IMR-90 (cell line): ENCODE data around the gene IGDCC3. TPM values are rescaled to one million over a fixed set of nuclear protein-coding genes. Genes with fewer than 3 reads are reported as not detected.

Source experiments
- ATAC-seq: fragments of 200-7000 bp; cut with Tn5 transposase; 2 replicates; pipeline ENCODE4 v1.9.1; 2020; ENCODE audit warnings: low read depth, mild to moderate bottlenecking, moderate library complexity
- BruUV-seq: library from RNA; stranded (reverse); fragments of 400-500 nt; replicated peaks from 2 replicates; lab custom pipeline; 2021; lab: Mats Ljungman, UMichigan
- CTCF ChIA-PET: fragments of 300-600 bp; formaldehyde crosslinking; extraction: SDS; loops from one replicate; lab custom pipeline; 2021; ENCODE audit warnings: antibody characterized with exemption; lab: Yijun Ruan, JAX
- POLR2A ChIA-PET: fragments of 300-600 bp; sonication (Branson Sonifier 250); formaldehyde crosslinking; loops from one replicate; lab custom pipeline; 2022; ENCODE audit warnings: antibody characterized with exemption; ENCODE audit not compliant: unreplicated experiment; lab: Charles Lee
- DNase-seq: peaks from one replicate; pipeline ENCODE4 v3.0.0; 2013
- H2AFZ ChIP-seq: replicated peaks from 2 replicates; pipeline ENCODE3; 2013; ENCODE audit warnings: low read length, mild to moderate bottlenecking; ENCODE audit not compliant: poor library complexity
- H2AK5ac ChIP-seq: 2 replicates; pipeline ENCODE4 v1.6.1; 2013; ENCODE audit warnings: low read depth, low read length, inconsistent platforms
- H2AK9ac ChIP-seq: replicated peaks from 2 replicates; pipeline ENCODE3; 2013; ENCODE audit warnings: mild to moderate bottlenecking, low read depth, low read length, moderate library complexity; ENCODE audit not compliant: poor library complexity
- H2BK120ac ChIP-seq: 2 replicates; pipeline ENCODE4 v1.6.1; 2013; ENCODE audit warnings: low read depth, low read length, inconsistent platforms
- H2BK15ac ChIP-seq: 3 replicates; pipeline ENCODE4 v1.6.1; 2013; ENCODE audit warnings: low read depth, low read length, inconsistent platforms
- H2BK20ac ChIP-seq: 2 replicates; pipeline ENCODE4 v1.6.1; 2013; ENCODE audit warnings: low read depth, mild to moderate bottlenecking, inconsistent platforms, low read length, moderate library complexity
- H2BK5ac ChIP-seq: 2 replicates; pipeline ENCODE4 v1.6.1; 2013; ENCODE audit warnings: mild to moderate bottlenecking, low read depth, low read length, inconsistent platforms; ENCODE audit not compliant: poor library complexity, severe bottlenecking
- H3K14ac ChIP-seq: replicated peaks from 2 replicates; pipeline ENCODE4 v1.6.1; 2013; ENCODE audit warnings: low read depth, low read length, inconsistent platforms
- H3K18ac ChIP-seq: 2 replicates; pipeline ENCODE4 v1.6.1; 2013; ENCODE audit warnings: low read depth, low read length, control low read depth
- H3K23ac ChIP-seq: 2 replicates; pipeline ENCODE4 v1.6.1; 2013; ENCODE audit warnings: low read depth, low read length, inconsistent platforms
- H3K27ac ChIP-seq: 2 replicates; pipeline ENCODE4 v1.5.1; 2013; ENCODE audit warnings: mild to moderate bottlenecking, control low read depth, low read length; ENCODE audit not compliant: insufficient read depth
- H3K27me3 ChIP-seq: 2 replicates; pipeline ENCODE4 v1.6.1; 2013; ENCODE audit warnings: low read length; ENCODE audit not compliant: control insufficient read depth, insufficient read depth
- H3K36me3 ChIP-seq: 2 replicates; pipeline ENCODE4 v1.6.1; 2013; ENCODE audit warnings: low read length, mixed read lengths; ENCODE audit not compliant: control insufficient read depth, insufficient read depth
- H3K4ac ChIP-seq: 2 replicates; pipeline ENCODE4 v1.6.1; 2013; ENCODE audit warnings: low read depth, low read length, inconsistent platforms
- H3K4me1 ChIP-seq: 2 replicates; pipeline ENCODE4 v1.6.1; 2013; ENCODE audit warnings: low read length, mixed read lengths; ENCODE audit not compliant: control insufficient read depth, insufficient read depth
- H3K4me2 ChIP-seq: 2 replicates; pipeline ENCODE4 v1.6.1; 2013; ENCODE audit warnings: low read depth, mild to moderate bottlenecking, control low read depth, low read length, moderate library complexity
- H3K4me3 ChIP-seq: 2 replicates; pipeline ENCODE4 v1.5.1; 2013; ENCODE audit warnings: low read depth, mild to moderate bottlenecking, control low read depth, low read length, moderate library complexity; ENCODE audit not compliant: insufficient read depth
- H3K56ac ChIP-seq: 2 replicates; pipeline ENCODE4 v1.6.1; 2013; ENCODE audit warnings: low read length, inconsistent platforms; ENCODE audit not compliant: insufficient read depth; ENCODE audit errors: extremely low read depth
- H3K79me1 ChIP-seq, 2 experiments: 2 replicates each; pipeline ENCODE4 v1.6.1; 2013; ENCODE audit warnings: low read length in 2 of 2, inconsistent platforms in 1 of 2, low read depth in 1 of 2
- H3K9ac ChIP-seq: 2 replicates; pipeline ENCODE4 v1.6.1; 2013; ENCODE audit warnings: low read depth, low read length, control low read depth
- H3K9me1 ChIP-seq: 2 replicates; pipeline ENCODE4 v1.6.1; 2013; ENCODE audit warnings: low read length, inconsistent platforms; ENCODE audit not compliant: insufficient read depth
- H3K9me3 ChIP-seq: 2 replicates; pipeline ENCODE4 v1.6.1; 2013; ENCODE audit warnings: low read length; ENCODE audit not compliant: control insufficient read depth, insufficient read depth
- H4K20me1 ChIP-seq: 2 replicates; pipeline ENCODE4 v1.6.1; 2013; ENCODE audit warnings: low read length, inconsistent platforms; ENCODE audit not compliant: insufficient read depth
- H4K5ac ChIP-seq: 2 replicates; pipeline ENCODE4 v1.6.1; 2013; ENCODE audit warnings: mild to moderate bottlenecking, low read depth, low read length, control low read depth
- H4K8ac ChIP-seq, 2 experiments: 2 replicates each; pipeline ENCODE4 v1.6.1; 2013; ENCODE audit warnings: low read depth in 2 of 2, low read length in 2 of 2, control low read depth in 1 of 2, inconsistent platforms in 1 of 2
- H4K91ac ChIP-seq: 2 replicates; pipeline ENCODE4 v1.6.1; 2013; ENCODE audit warnings: low read depth, low read length, inconsistent platforms; ENCODE audit not compliant: insufficient read depth
- BHLHE40 ChIP-seq: fragments of 150-350 bp; IDR thresholded peaks from 2 replicates; pipeline ENCODE4 v1.6.1; 2016; ENCODE audit warnings: mild to moderate bottlenecking, low read depth, low read length
- CHD1 ChIP-seq: IDR thresholded peaks from 2 replicates; pipeline ENCODE4 v1.6.1; 2012; ENCODE audit warnings: low read depth, low read length, improper control_type of control experiment
- CTCF ChIP-seq: conservative IDR thresholded peaks from 2 replicates; pipeline ENCODE4 v1.5.1; 2012; ENCODE audit warnings: mild to moderate bottlenecking, low read depth, low read length, improper control_type of control experiment
- ELK1 ChIP-seq: fragments of 150-350 bp; IDR thresholded peaks from 2 replicates; pipeline ENCODE4 v1.6.1; 2016; ENCODE audit warnings: low read depth, mild to moderate bottlenecking, low read length, moderate library complexity, borderline replicate concordance
- FOS ChIP-seq: fragments of 150-350 bp; IDR thresholded peaks from 2 replicates; pipeline ENCODE4 v1.6.1; 2016; ENCODE audit warnings: low read depth, low read length
- MXI1 ChIP-seq: IDR thresholded peaks from 2 replicates; pipeline ENCODE4 v1.6.1; 2012; ENCODE audit warnings: low read depth, mild to moderate bottlenecking, low read length, moderate library complexity, borderline replicate concordance
- POLR2A ChIP-seq: IDR thresholded peaks from 2 replicates; pipeline ENCODE4 v1.6.1; 2012; ENCODE audit warnings: mild to moderate bottlenecking, low read depth, low read length
- RAD21 ChIP-seq: IDR thresholded peaks from 2 replicates; pipeline ENCODE4 v1.6.1; 2012; ENCODE audit warnings: low read length, improper control_type of control experiment
- RCOR1 ChIP-seq: IDR thresholded peaks from 2 replicates; pipeline ENCODE4 v1.6.1; 2012; ENCODE audit warnings: mild to moderate bottlenecking, low read length, improper control_type of control experiment; ENCODE audit not compliant: insufficient replicate concordance
- RFX5 ChIP-seq: IDR thresholded peaks from 2 replicates; pipeline ENCODE4 v1.8.0; 2012; ENCODE audit warnings: low read depth, mild to moderate bottlenecking, low read length, moderate library complexity
- SMC3 ChIP-seq: fragments of 150-350 bp; IDR thresholded peaks from 2 replicates; pipeline ENCODE4 v1.6.1; 2016; ENCODE audit warnings: low read depth, mild to moderate bottlenecking, antibody characterized with exemption, low read length, moderate library complexity
- whole genome bisulfite sequencing, 2 experiments: methylation state at CpG; one replicate each; pipeline versions ENCODE4 v1.1.5 to v1.1.7; 2013; ENCODE audit warnings: missing lambda C conversion rate in 2 of 2; ENCODE audit not compliant: insufficient read length in 1 of 2; ENCODE audit errors: extremely low coverage in 2 of 2; 5-methylcytosine and 5-hydroxymethylcytosine counted together
- dilution Hi-C: fragments of 300-500 bp; cut with HindIII; formaldehyde crosslinking; loops from one replicate; pipeline ENCODE4 v1.14.3; 2018; ENCODE audit warnings: low sequenced_read_pairs; ENCODE audit not compliant: unreplicated experiment
- in situ Hi-C: fragments of 300-500 bp; cut with MboI; formaldehyde crosslinking; loops from 3 replicates; pipeline ENCODE4 v1.14.3; 2019; ENCODE audit warnings: low sequenced_read_pairs, inconsistent platforms, mixed read lengths
- intact Hi-C: fragments of 100-400 bp; cut with micrococcal nuclease; formaldehyde crosslinking; loops from 2 replicates; pipeline ENCODE4 v1.10.0; 2022
- polyA plus RNA-seq, 3 experiments: library from polyadenylated mRNA; depleted of rRNA; stranded (reverse); fragments of >200 nt; gene quantifications; 2 replicates each; pipeline ENCODE4 v1.2.3, GENCODE V29; 2012; ENCODE audit warnings: low replicate concordance in 1 of 3
- total RNA-seq: library from RNA; depleted of rRNA; stranded (reverse); fragments of >200 nt; gene quantifications from 2 replicates; pipeline ENCODE4 v1.2.3, GENCODE V29; 2012

Gene IGDCC3
- total and polyA plus RNA-seq, 2 of the 4 experiments (the other 2 are of a cell fraction), result 0.18 to 0.19 TPM

- no CpG with 5 or more reads among the region's 8 CpGs for WGBS, 2 experiments
- Histone ChIP-seq H3K4me1 (peaks cover 16% of the 10 kb centered on the region), H2BK5ac (no peak overlapping the region), H3K56ac (no peak overlapping the region), H2AK5ac (peak overlapping the region; percentile 71; the same call in 1 of the 2 replicates), H2AK9ac (no peak overlapping the region), H3K27ac (no peak overlapping the region), H3K79me1 (peaks cover 0 to 26% of the 10 kb centered on the region in 2 experiments; a peak in 2 of 4 replicates), H3K4ac (0 out of 2 replicates have a peak overlapping the region, but pooled peaks have one; percentile 29), H3K18ac (no peak overlapping the region), H4K91ac (no peak overlapping the region), H4K8ac (peak overlapping the region in 1 of 2 experiments; percentile 37; a peak in 1 of 4 replicates), H3K9me1 (0 out of 2 replicates have a peak, but pooled peaks cover 14% of the 10 kb centered on the region), H3K4me2 (no peak overlapping the region), H4K20me1 (no peaks in the 10 kb centered on the region), H3K4me3 (no peak overlapping the region), H2BK120ac (peak overlapping the region; percentile 10; the same call in 1 of the 2 replicates), H3K9me3 (no peaks in the 10 kb centered on the region), H4K5ac (no peak overlapping the region; the same call in 1 of the 2 replicates), H2BK20ac (no peak overlapping the region), H3K27me3 (peaks cover 2% of the 10 kb centered on the region; the same call in 1 of the 2 replicates), H3K14ac (0 out of 2 replicates have a peak overlapping the region, but pooled peaks have one; percentile 81), H3K23ac (peak overlapping the region; percentile 59; the same call in 1 of the 2 replicates), H2AFZ (peak overlapping the region; percentile 1), H3K36me3 (no peaks in the 10 kb centered on the region), H2BK15ac (no peak overlapping the region), H3K9ac (no peak overlapping the region)
- in situ Hi-C loops, result no loop called here
- peak; percentile 33 for DNase-seq
- no TSS peak for BruUV-seq
- dilution Hi-C loops, result no loop called here
- TF ChIP-seq CTCF (no peak), FOS (no peak), RAD21 (no peak), BHLHE40 (no peak), MXI1 (no peak), RCOR1 (no peak), POLR2A (no peak), RFX5 (no peak), CHD1 (no peak), SMC3 (no peak), ELK1 (no peak)
- ChIA-PET POLR2A (no interaction called here), CTCF (no interaction called here)
- no peak for ATAC-seq
- intact Hi-C loops, result no loop called here
Observed at GRCh38 chr15:65416845-65417416, 39.1 kb upstream of the IGDCC3 start.
